ENCODE data around the gene CWC22.
A peak's percentile ranks its signal among the peaks of the same experiment; 100 is the strongest.
"Not testable (repeated sequence)": the region's sequence is repeated elsewhere in the genome, so short reads cannot be mapped to it uniquely, and the experiment has no call there.

CWC22 gene

DNA sequence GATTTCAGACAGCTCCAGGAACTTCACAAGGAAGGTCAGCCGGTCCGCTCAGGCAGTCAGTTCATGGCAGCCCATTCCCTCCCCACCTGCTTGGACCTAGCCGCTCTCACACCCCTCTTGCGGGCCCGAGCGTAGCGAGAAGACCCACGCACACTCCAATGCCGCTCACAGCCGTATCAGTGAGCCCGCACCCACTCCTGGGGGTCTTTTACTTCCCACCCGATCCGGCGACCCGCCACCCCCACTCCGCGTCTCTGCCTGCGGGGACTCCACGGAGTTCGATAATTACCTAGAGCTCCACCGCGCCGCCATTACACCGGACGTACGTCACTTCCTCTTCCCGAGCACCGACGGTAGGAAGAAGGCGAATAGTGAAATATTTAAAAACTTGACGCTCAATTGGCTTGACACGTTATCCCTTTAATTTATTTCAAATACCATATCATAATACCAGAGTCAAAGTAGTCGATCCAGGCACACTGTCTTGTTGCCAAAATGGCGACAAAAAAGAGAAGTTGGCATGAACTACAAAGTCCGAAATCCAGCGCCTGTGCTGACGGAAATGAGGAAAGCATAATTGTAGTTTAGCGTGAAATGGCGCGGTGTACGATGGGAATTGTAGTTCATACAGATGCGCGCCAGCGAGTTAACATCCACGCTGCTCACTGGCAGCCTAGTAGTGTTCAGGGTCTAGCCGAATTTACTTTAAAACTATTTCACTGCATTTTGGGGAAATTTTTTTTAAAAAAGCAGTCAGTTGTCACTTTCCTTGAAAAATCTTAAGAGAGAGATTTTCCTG lies at the start of gene CWC22:
TSS of gene CWC22 (minus strand) at position 517 of the 799 bp plus-strand sequence. CDS start 13,956 bp downstream, outside the sequence.
- peak; percentile 93 for DNase-seq

DNA sequence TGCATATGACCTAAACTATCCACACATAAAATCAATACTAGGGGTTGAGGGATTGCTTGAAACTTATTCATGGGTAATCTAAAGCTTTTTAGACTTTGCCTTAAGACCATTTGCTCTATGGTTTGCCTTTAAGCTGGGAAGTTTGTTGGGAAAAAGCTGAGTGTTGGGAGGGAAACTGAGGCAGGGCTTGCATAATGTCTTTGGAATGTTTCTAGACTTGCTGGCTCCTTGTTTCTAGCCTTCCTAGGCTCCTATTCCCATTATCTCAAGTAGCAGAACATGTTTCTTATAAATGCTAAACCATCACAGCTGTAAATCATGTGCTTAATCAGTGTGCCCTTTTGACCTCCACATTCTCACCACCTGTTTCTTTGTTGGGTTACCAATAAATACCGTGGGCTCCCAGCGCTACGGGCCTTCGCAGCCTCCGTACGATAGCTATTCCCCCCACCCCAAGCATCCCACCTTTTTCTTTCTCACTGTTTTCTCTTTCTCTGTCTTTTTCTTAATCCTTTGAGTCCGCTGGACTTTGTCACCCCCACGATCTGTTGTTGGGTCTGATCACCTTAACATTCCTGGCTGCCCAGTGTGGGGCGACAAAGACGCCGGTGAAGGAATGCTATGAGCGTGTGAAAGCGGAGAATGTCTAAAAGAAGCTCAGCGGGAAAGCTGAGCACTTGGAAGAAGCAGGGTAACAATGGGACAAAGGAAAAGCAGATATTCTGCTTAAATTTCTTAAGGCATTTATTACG lies 49.4 kb upstream of the CWC22 start:
- DNase-seq: no peak

DNA sequence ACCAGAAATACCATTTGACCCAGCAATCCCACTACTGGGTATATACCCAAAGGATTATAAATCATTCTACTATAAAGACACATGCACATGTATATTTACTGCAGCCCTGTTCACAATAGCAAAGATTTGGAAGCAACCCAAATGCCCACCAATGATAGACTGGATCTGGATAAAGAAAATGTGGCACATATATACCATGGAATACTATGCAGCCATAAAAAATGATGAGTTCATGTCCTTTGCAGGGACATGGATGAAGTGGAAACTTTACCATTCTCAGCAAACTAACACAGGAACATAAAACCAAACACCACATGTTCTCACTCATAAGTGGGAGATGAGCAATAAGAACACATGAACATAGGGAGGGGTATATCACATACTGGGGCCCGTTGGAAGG lies 47.5 kb upstream of the CWC22 start:
- not testable (repeated sequence) for DNase-seq

DNA sequence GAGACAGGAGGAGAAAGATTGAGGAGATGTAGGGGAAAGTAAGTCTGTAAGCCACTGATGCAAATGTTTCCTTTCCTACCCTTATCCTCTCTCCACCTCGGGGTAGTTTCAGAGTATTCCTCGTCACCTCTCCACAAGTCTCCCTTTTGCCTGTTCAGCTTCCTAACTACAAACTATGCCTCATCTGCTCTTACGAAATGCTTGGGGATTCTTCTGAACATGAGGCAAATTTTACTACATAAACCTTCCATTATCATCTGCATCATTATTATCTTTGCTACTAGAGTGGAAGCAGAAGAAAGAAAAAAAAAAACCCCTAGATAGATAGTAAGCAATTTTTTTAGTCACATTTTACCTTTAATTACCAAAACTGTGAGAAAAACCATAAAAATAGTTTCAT lies 43.1 kb upstream of the CWC22 start:
- no peak for DNase-seq

DNA sequence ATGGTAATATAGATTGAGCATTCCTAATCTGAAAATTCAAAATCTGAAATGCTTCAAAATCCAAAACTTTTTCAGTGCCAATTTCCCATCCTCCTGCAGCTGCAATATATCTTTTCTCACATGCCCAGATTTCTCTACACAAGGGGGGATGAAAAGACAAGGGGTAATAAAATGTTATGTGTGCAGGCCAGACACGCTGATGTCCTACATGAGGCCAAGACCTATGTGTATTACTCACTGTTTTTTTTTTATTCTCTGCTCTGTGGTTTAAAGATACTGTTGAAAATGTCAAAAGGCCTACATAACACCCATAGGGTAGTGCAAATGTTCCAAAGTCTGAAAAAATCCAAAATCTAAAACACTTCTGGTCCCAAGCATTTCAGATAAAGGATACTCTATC lies 41.2 kb upstream of the CWC22 start:
- DNase-seq: no peak

DNA sequence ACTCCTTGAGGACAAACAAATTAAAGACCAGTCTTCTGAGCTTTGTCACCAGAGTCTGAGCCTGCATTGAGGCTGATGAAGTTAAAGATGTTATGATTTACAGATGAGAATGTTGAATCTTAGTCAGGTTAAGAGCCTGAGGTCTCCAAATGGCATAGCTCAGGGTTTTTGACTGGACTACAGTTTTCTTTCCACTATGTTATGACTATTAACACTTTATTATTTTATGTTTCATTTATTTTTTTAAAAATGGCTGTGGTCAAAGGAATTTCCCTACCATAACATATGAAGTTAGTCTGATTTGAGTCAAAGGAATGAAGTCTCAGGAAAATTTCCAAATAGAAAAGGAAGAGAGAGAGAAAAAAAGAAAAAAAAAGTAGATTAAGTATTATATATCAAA lies 39.7 kb upstream of the CWC22 start:
- no peak for DNase-seq

DNA sequence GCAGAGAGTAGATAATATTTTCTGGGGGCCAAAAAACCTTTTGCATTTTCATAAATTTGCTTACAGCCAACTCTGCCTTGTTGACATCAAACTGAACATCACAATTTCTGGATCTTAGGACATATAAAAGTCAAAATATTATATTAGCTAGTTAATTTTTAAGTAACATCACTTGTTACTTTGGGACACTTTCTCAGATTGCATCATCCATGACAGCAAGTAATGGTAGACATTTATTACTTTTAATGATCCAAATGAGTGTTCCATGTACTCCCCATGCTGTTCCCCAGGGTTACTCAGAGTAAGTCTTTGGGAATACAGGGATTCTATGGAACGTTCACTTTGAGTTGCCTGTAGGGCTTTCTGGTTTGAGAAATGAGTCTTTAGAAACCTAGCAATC lies 39.1 kb upstream of the CWC22 start:
- DNase-seq: no peak

DNA sequence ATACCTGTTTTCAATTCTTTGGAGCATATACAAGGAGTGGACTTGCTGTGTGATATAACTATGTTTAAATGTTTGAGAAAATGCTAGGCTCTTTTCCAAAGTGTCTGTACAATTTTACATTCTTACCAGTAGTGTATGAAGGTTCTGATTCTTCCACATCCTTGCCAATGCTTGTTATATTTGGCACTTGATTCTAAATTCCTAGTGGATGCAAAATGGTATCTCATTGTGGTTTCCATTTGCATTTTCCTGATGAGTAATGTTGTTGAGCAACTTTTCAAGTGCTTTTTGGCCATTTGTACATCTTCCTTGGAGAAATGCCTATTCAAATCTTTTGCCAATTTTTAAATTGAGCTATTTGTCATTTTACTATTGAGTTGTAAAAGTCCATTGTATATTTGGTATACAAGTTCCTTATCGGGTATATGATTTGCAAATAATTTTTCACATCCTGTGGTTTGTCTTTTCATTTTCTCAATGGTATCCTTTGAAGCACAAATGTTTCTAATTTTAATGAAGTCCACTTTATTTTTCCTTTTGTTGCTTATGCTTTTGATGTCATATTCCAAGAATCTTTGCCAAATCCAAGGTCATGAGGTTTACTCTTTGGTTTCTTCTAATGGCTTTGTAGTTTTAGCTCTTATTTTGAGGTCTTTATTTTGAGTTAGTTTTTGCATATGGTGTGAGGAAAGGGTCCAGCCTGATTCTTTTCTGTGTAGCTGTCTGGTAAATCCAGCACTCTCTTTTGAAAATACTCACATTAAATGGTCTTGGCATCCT lies 33.2 kb upstream of the CWC22 start:
- no peak for DNase-seq

DNA sequence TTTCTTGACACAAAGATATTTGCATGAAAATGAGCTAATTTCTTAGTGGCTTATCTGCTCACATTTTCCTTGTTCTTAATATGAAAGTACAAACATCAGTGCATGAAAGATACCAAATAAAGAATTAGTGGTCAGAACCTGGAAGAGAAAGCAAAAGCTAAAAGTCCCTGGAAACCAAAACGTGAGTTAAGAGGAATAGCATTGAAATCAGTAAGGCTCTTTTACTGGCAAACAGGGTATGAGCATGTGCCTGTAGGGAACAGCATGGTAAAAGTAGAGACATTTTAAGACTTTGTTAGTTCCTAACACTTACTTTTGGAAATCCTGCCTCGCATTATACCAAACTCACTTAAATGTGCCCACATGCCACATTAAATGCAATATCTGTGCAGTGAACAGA lies 31.9 kb upstream of the CWC22 start:
- DNase-seq: no peak

DNA sequence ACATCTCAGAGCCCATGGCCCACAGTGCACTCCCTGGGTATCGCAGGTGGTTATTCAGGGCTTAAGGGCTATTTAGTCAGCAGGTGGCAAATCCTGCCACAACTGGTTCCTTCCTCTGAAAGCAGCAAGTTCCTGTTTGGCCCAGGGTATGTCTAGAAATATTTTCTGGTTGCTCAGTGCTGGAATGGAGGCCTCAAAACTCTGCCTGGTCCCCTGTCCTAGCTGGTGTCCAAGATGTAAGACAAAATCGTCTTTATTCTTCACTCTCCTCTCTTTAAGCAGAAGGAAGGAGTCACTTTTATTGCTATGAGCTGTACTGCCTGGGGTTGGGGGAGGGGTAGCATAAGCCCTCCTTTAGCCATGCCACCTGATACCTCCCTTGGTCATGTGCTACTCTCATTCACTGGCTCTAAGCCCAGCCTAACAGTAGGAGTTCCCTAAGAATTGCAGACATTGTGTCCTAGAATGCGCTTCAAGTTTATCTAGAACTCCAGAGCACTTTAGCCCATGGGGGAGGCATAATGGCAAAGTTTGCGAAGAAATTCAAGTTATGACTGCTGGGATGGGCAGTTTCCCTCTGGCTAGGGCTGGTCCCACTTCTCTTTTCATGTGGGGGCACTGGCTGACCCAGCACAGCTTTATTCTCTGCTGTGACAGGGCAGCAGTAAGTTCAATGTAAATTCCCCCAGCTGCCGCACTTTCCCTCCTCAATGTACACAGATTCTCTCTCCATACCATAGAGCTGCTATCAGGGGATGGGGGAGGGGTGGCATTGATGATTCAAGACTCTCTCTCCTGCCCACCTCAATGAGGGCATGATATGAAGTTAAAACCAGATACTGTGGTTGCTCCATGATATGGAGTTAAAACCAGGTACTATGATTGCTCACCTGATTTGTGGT lies 27.1 kb upstream of the CWC22 start:
- DNase-seq: no peak

DNA sequence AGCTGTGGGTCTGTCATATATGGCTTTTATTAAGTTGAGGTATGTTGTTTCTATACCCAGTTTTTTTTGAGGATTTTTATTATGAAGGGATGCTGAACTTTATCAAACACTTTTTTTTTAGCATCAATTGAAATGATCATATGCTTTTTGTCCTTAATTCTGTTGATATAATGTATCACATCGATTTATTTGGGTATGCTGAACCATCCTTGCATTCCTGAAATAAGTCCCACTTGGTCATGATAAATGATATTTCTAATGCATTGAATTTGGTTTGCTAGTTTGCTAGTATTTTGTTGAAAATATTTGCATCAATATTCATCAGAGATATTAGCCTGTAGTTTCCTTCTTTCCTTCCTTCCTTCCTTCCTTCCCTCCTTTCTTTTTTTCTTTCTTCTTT lies 22.5 kb upstream of the CWC22 start:
- DNase-seq: no peak

DNA sequence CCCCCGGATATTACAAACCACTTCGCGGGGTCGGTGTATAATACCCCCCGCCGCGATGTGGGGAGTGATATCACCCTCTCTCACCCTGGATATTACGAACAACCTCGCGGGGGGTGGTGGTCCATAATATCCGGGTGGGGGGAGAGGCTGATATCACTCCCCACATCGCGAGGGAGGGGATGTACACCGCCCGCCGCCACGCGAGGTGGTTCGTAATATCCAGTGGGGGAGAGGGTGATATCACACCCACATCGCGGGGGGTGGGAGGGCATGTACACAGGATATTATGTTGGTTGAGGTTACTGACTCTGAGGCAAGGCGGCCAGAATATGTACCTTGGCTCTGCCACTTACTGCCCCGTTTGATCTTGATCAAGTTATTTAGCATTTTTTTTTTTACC lies 14.8 kb upstream of the CWC22 start:
- no peak for DNase-seq

DNA sequence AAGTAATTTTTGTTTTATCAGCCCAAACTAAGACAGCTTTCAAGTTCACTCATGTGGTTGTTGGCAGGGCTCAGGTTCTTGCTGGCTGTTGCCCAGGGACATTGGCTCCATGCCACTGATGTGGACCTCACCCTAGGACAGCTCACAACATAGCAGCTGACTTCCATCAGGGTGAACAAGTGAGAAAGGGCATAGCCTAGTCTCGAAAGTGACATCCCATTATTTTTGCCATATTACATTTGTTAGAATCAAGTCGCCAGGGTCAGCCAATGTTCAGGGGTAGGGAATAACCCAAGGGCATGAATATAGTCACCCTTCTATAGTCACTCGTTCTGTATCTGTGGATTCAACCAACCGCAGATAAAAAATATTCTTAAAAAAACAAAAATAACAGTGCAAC lies 10.7 kb upstream of the CWC22 start:
- no peak for DNase-seq

DNA sequence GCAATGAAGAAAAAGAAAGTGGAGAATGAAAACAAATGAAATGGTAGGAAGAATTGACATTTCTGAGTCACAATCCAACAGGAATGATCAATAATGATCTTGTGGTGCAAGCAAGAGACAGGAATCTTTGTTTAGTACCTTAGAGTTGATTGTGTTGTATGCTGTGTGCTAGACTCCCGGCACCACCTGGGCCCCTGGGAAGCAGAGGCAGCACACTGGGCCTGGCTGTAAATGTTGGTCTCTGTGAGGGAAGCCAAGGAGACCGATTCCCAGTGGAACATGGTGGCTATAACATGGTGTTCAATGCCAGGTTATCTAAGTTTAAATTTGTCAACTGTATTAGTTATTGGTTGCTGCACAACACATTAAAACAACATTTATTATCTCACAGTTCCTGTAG lies 9.8 kb upstream of the CWC22 start:
- DNase-seq: no peak

DNA sequence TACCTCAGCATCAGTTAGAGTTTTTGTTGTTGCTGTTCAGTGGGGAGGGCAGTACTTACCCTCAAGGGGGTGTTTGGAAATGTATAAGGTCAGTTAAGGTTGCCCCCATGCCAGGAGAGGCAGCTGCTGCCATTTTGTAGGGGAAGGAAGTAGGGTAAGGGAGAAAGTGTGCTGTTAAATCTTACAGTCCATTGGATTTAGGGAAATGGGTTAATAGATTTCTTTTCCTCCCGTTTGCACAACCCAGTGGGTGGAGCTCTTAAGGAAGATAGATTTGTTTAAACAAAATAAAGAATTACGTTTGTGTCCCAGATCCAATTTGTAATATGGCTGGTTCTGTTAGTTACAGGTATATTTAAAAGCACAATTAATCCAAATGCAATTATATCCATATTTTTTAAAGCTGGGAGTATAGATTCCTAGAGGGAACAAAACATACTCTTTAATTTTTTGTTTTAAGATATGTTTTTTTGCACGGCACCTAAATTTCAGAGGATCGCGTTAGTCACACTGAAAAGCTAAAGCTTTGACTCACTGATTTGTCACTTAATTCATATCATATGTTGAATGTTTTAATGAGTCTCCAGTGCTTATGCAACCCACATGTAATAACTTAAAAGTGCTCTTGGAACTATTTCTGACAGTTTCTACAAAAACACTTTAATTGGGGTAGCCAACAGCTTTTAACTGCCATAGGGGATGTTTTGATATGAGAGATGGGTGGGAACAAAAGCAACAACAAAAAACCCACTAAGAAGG lies 9.0 kb upstream of the CWC22 start:
- DNase-seq: no peak

DNA sequence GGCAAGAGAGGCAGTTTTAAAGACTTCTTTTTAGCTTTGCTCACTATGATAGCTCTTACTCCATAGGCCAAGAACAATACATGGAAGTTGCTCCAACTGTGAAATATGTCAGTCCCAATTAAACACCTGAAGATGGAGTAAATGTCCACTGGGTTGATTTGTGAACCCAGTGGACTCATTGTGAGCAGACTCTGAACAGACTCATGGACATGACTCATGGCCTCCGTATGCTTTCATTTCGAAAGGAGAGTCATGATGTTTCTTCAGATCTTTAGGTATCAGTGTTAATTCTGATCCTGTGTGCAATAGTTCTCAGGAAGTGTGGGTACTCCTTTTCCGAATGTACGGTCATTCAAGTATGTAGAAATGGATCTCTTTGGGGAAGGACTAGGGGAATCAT lies 5.4 kb upstream of the CWC22 start:
- DNase-seq: peak; percentile 23

DNA sequence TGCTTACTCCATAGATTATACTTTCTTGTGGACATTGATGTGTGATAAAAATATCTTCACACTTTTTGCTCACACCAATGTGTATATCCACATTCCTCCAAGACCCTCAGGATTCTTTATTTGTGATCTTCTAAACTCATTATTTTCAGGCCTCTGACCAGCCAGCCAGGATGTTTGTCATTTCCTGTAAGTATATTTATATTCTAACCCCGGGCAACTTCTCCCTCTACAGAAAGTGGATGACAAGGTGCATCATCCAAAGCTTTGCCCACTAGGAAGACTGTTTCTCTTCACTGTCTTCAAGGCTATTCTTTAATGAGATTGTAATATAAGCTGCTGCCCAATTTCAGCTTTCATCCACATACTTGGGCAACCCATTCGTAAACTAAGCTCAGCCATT lies 3.6 kb upstream of the CWC22 start:
- DNase-seq: no peak

DNA sequence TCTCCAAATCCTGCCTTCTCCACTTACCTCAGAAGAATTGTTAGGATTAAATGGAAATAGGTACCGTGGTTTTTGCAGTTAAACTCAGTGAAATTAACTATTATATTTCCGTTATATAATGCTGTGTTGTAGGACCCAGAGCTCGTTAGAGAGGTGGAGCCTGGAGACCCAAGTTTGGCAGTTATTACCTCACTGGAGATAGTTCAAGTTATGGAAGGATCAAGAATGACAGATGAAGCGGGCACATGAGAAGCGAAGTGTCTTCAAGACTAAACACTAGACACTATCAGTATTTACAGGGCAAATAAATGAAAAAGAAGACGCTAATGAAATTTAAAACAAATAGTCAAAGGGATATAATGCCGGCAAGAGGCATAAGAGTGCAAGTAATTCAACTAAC lies 866 bp downstream of the CWC22 start:
- no peak for DNase-seq

DNA sequence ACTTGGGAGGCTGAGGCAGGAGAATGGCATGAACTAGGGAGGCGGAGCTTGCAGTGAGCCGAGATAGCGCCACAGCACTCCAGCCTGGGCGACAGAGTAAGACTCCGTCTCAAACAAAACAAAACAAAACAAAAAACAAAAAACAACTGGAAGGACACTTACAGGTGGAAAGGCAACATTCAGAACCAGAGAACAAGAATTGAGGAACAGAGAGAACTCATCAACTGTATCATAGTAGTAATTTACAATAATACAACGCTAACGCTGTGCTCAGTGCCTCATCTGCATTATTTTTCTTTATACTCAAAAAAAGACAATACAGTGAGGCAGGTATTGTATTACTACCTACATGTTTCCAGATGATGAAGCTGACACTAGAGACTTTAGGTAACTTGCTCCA lies 1.6 kb downstream of the CWC22 start:
- not testable (repeated sequence) for DNase-seq

DNA sequence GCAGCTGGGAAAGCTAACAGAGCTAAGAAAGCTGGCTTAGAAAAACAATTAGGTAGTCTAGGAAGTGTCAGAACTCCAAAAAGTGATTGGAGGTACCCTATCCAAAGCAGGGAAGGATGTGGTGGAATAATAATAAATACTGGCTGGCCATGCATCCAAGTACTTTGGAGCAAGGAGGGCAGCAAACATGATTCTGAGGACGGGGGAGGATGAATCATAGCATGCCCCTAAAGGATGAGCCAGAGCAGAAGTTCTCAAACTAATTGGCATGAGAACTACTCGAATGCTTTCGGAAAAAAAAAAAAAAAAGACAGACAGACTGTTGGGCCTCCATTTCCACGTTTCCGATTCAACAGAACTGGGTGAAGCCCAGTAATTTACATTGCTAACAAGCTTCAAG lies 2.4 kb downstream of the CWC22 start:
- no peak for DNase-seq

DNA sequence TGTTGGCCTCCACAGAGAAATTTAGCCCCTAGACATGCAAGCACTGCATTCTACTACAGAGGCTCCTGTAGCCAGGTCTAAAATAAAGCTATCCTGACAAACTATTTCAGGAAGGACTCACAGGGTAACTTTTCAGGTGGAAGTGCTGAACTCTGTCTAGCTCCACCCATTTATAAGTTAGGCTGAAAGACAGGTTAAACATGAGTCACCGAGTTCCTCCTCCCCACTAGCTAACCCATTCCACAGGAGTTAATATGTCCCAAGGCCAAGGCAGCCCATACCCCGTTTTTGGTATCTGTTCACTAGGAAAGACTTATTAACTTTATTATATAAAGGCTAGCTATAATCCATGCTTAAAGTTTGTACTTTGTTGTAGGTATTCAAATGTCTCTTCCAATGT lies 3.5 kb downstream of the CWC22 start:
- DNase-seq: no peak

DNA sequence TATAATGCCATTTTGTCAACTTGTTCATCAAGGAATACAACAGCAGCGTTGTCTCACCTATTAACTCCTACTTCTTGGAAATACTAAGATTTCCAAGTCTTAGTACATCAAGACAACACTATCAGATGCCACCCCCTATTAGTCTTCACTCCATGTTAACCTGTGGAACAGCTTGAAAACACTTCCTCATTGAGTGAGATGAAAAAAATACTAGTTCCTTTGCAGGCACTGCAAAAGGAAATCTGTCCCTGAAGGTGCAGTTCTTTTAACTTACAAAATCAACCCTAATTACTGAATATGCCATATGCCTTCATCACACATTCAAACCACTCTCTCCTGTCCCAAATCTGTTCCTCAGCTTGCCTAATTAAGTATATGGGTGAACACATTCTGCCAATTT lies 4.0 kb downstream of the CWC22 start:
- no peak for DNase-seq
